ENCODE data around the gene PDCD1.

PDCD1 gene

DNA sequence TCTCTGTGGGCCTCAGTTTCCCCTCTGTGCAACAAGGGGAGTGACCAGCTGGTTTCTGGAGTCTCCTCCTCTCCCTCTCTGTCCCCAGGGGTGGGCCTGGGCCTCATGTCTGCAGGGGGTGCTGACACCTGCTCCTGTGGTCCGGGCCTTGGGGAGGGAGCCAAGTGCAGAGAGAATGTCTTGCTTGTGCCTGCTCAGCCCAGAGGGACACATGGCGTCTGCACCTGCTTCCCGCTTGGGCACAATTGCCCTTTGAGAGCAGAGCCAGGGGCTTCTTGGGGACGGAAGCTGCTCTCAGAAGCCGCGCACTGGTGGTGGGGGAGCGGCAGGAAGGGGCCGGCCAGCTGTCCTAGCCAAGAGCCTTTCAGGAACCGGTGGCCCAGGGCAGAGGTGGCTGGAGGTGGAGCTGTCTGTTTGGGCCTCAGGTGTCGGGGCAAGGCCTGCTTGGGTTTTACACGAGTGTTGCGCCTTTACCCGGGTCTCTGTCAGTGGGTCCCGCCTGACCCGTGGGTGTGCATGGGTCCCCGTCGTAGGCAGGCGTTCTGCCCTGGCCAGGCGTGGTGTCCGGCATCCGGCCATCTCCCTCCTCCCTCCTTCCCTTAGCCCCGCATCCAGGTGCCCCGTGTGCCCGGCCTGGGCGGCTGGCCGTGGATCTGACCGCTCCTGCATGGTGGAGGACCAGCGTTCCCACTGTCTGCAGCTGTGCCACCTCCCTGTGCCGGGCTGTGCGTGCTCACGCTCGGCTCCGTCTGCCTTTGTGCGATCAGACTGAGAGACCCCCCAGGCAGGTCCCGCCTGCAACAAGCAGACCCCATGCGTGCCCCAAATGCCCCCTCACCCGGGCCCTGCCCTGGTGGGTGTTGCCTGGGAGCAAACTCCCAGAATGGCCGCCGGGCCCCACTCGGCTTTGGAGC, 45.7 kb downstream of the PDCD1 start:
- ChIA-PET POLR2A (interaction anchor here (0.6 kb wide), 1 partner anchor 22 kb away, joined by 3 read pairs; no protein-coding TSS in a partner anchor), CTCF (no interaction called here)
- no peak overlapping the region for H3K27ac ChIP-seq (ENCODE audit: extremely low read depth, low read depth, low read length)
- H3K36me3 ChIP-seq (ENCODE audit: control insufficient read depth in 2 of 2, insufficient read depth in 1 of 2, low read length in 2 of 2), result no peaks in the 10 kb centered on the region
- no peaks in the 10 kb centered on the region for H3K9me3 ChIP-seq (ENCODE audit: control insufficient read depth, insufficient read depth, low read depth, low read length)
- H3K4me3 ChIP-seq (ENCODE audit: low read depth, low read length), result no peak overlapping the region
- no peaks in the 10 kb centered on the region for H3K4me1 ChIP-seq (ENCODE audit: control insufficient read depth, insufficient read depth, low read length)
- TF ChIP-seq, protein P1, sequence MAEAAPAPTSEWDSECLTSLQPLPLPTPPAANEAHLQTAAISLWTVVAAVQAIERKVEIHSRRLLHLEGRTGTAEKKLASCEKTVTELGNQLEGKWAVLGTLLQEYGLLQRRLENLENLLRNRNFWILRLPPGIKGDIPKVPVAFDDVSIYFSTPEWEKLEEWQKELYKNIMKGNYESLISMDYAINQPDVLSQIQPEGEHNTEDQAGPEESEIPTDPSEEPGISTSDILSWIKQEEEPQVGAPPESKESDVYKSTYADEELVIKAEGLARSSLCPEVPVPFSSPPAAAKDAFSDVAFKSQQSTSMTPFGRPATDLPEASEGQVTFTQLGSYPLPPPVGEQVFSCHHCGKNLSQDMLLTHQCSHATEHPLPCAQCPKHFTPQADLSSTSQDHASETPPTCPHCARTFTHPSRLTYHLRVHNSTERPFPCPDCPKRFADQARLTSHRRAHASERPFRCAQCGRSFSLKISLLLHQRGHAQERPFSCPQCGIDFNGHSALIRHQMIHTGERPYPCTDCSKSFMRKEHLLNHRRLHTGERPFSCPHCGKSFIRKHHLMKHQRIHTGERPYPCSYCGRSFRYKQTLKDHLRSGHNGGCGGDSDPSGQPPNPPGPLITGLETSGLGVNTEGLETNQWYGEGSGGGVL (tag by site-specific recombination; IDR thresholded peaks at IDR 0.05), result no peak
- TF ChIP-seq, protein P2, sequence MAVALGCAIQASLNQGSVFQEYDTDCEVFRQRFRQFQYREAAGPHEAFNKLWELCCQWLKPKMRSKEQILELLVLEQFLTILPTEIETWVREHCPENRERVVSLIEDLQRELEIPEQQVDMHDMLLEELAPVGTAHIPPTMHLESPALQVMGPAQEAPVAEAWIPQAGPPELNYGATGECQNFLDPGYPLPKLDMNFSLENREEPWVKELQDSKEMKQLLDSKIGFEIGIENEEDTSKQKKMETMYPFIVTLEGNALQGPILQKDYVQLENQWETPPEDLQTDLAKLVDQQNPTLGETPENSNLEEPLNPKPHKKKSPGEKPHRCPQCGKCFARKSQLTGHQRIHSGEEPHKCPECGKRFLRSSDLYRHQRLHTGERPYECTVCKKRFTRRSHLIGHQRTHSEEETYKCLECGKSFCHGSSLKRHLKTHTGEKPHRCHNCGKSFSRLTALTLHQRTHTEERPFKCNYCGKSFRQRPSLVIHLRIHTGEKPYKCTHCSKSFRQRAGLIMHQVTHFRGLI (tag by site-specific recombination; IDR thresholded peaks at IDR 0.05), result no peak
- TF ChIP-seq OVOL3 (tag by site-specific recombination; IDR thresholded peaks at IDR 0.05) (no peak), ZNF302 (tag by site-specific recombination; IDR thresholded peaks at IDR 0.05; ENCODE audit: low read depth) (no peak), ZNF335 (tag by site-specific recombination; conservative IDR thresholded peaks at IDR 0.05) (no peak), GLIS2 (tag by site-specific recombination; IDR thresholded peaks at IDR 0.05) (no peak), ZNF600 (tag by site-specific recombination; IDR thresholded peaks at IDR 0.05) (0 out of 2 replicates have a peak, but pooled peaks have one; percentile 37), ZNF133 (tag by site-specific recombination; IDR thresholded peaks at IDR 0.05) (no peak)
- TF ChIP-seq, protein P3, sequence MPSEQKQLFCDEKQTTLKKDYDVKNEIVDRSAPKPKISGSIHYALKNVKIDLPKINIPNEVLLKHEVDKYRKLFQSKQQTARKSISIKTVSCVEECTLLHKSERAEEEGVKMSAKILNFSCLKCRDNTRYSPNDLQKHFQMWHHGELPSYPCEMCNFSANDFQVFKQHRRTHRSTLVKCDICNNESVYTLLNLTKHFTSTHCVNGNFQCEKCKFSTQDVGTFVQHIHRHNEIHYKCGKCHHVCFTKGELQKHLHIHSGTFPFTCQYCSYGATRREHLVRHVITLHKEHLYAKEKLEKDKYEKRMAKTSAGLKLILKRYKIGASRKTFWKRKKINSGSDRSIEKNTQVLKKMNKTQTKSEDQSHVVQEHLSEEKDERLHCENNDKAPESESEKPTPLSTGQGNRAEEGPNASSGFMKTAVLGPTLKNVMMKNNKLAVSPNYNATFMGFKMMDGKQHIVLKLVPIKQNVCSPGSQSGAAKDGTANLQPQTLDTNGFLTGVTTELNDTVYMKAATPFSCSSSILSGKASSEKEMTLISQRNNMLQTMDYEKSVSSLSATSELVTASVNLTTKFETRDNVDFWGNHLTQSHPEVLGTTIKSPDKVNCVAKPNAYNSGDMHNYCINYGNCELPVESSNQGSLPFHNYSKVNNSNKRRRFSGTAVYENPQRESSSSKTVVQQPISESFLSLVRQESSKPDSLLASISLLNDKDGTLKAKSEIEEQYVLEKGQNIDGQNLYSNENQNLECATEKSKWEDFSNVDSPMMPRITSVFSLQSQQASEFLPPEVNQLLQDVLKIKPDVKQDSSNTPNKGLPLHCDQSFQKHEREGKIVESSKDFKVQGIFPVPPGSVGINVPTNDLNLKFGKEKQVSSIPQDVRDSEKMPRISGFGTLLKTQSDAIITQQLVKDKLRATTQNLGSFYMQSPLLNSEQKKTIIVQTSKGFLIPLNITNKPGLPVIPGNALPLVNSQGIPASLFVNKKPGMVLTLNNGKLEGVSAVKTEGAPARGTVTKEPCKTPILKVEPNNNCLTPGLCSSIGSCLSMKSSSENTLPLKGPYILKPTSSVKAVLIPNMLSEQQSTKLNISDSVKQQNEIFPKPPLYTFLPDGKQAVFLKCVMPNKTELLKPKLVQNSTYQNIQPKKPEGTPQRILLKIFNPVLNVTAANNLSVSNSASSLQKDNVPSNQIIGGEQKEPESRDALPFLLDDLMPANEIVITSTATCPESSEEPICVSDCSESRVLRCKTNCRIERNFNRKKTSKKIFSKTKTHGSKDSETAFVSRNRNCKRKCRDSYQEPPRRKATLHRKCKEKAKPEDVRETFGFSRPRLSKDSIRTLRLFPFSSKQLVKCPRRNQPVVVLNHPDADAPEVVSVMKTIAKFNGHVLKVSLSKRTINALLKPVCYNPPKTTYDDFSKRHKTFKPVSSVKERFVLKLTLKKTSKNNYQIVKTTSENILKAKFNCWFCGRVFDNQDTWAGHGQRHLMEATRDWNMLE (tag by site-specific recombination; conservative IDR thresholded peaks at IDR 0.05; ENCODE audit: low read depth), result no peak

DNA sequence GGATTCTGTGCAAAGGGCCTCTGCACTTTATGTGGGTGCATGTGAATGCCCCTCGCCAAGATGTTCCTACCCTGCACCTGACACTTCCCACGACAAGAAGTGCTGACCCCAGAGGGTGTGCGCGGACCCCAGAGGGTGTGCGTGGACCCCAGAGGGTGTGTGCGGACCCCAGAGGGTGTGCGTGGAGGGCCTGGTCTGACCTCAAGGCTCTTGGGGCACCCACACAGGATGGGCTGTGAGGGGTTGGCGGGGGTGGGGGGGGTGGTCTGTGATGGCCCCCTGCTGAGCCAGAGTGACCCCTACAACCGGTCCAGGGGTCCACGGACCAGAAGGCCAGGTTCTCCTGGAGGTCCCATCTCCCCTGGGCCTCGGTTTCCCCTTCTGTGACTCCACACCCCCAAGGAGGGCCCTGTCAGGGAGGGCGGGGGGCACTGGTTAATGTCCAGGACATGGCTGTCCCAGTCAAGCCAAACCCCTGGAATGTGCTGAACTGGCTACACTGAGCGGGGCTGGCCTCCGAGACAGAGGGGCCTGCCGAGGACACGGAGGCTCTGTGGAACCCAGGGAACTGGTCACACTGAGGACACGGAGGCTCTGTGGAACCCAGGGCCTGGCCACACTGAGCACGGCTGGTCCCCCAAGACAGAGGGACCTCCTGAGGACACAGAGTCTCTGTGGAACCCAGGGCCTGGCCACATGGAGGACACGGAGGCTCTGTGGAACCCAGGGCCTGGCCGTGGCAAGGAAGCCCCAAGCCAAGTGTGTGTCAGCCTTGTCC, 46.6 kb downstream of the PDCD1 start:
- TF ChIP-seq BCL11A (tag by site-specific recombination; IDR thresholded peaks at IDR 0.05; ENCODE audit: low read depth), result no peak
- H3K27ac ChIP-seq (ENCODE audit: extremely low read depth, low read depth, low read length), result no peak overlapping the region
- no peaks in the 10 kb centered on the region for H3K4me1 ChIP-seq (ENCODE audit: control insufficient read depth, insufficient read depth, low read length)
- ChIA-PET CTCF (no interaction called here), POLR2A (no interaction called here)
- H3K9me3 ChIP-seq (ENCODE audit: control insufficient read depth, insufficient read depth, low read depth, low read length), result no peaks in the 10 kb centered on the region
- no peaks in the 10 kb centered on the region for H3K36me3 ChIP-seq (ENCODE audit: control insufficient read depth in 2 of 2, insufficient read depth in 1 of 2, low read length in 2 of 2)
- no peak overlapping the region for H3K4me3 ChIP-seq (ENCODE audit: low read depth, low read length)

Data from HEK293 (cell line).